A204.1 (cell line): ENCODE results near the gene PSMD12.
"Not testable (repeated sequence)": the region's sequence is repeated elsewhere in the genome, so short reads cannot be mapped to it uniquely, and the experiment has no call there.

ENCODE experiments used
- FAIRE-seq: peaks from 2 replicates; lab custom pipeline; 2012; peaks lifted over from hg19 to GRCh38; lab: Jason Lieb, UNC

Gene PSMD12

GRCh38 chr17:67366193-67367157, at the start of gene PSMD12:
Gene PSMD12, minus strand, starts transcription at chr17:67366577. Its CDS starts 58 bp downstream, at chr17:67366519.
- FAIRE-seq = no peak

GRCh38 chr17:67415291-67415690, 48.9 kb upstream of the PSMD12 start:
- no peak for FAIRE-seq

- no peak for FAIRE-seq
These were observed 48.2 kb upstream of the PSMD12 start for GRCh38 chr17:67414559-67414958.

GRCh38 chr17:67414130-67414529, 47.8 kb upstream of the PSMD12 start:
- no peak for FAIRE-seq

- FAIRE-seq = no peak
These were observed 47.0 kb upstream of the PSMD12 start for GRCh38 chr17:67413388-67413787.

- no peak for FAIRE-seq
These were observed 46.6 kb upstream of the PSMD12 start for GRCh38 chr17:67412941-67413340.

- no peak for FAIRE-seq
These were observed 45.7 kb upstream of the PSMD12 start for GRCh38 chr17:67412032-67412431.

GRCh38 chr17:67411397-67411796, 45.0 kb upstream of the PSMD12 start:
- no peak for FAIRE-seq

GRCh38 chr17:67408455-67408830, 42.1 kb upstream of the PSMD12 start:
- not testable (repeated sequence) for FAIRE-seq

GRCh38 chr17:67403483-67403882, 37.1 kb upstream of the PSMD12 start:
- FAIRE-seq = no peak

- no peak for FAIRE-seq
These were observed 36.7 kb upstream of the PSMD12 start for GRCh38 chr17:67403065-67403464.

GRCh38 chr17:67401598-67402504, 35.5 kb upstream of the PSMD12 start:
- FAIRE-seq = no peak

GRCh38 chr17:67401106-67401505, 34.7 kb upstream of the PSMD12 start:
- no peak for FAIRE-seq

- FAIRE-seq = no peak
These were observed 33.8 kb upstream of the PSMD12 start for GRCh38 chr17:67400193-67400592.

- no peak for FAIRE-seq
These were observed 33.3 kb upstream of the PSMD12 start for GRCh38 chr17:67399676-67400075.

GRCh38 chr17:67393809-67394397, 27.5 kb upstream of the PSMD12 start:
- no peak for FAIRE-seq

GRCh38 chr17:67392111-67392510, 25.7 kb upstream of the PSMD12 start:
- FAIRE-seq = no peak

GRCh38 chr17:67390646-67391361, 24.4 kb upstream of the PSMD12 start:
- no peak for FAIRE-seq

- FAIRE-seq = no peak
These were observed 23.7 kb upstream of the PSMD12 start for GRCh38 chr17:67390006-67390645.

GRCh38 chr17:67388986-67389385, 22.6 kb upstream of the PSMD12 start:
- FAIRE-seq = no peak

- FAIRE-seq = not testable (repeated sequence)
These were observed 22.2 kb upstream of the PSMD12 start for GRCh38 chr17:67388536-67388935.
